ENCODE data around the gene CPNE6. TPM values are rescaled to one million over a fixed set of nuclear protein-coding genes. Genes with fewer than 3 reads are reported as not detected.

Gene CPNE6
- total and polyA plus RNA-seq, 2 of the 13 experiments (the other 11 are each of a cell fraction or from before 2014, with no cell fraction given) = not detected

- TF ChIP-seq TRIM22 (IDR thresholded peaks at IDR 0.05) (no peak), GPN1 (CRISPR knock-in tag; IDR thresholded peaks at IDR 0.05; ENCODE audit: borderline replicate concordance) (no peak; the same call in 1 of the 2 replicates), ZNF589 (CRISPR knock-in tag; conservative IDR thresholded peaks at IDR 0.05) (no peak), BCL6 (CRISPR knock-in tag; IDR thresholded peaks at IDR 0.05) (peak; percentile 59; the same call in 1 of the 2 replicates), ZNF704 (CRISPR knock-in tag; IDR thresholded peaks at IDR 0.05; ENCODE audit: borderline replicate concordance) (no peak), ZNF432 (CRISPR knock-in tag; IDR thresholded peaks at IDR 0.05; ENCODE audit: borderline replicate concordance) (no peak), ZNF550 (CRISPR knock-in tag; IDR thresholded peaks at IDR 0.05; ENCODE audit: borderline replicate concordance) (0 out of 2 replicates have a peak, but pooled peaks have one; percentile 34), ETV5 (CRISPR knock-in tag; IDR thresholded peaks at IDR 0.05; ENCODE audit: borderline replicate concordance) (peak; percentile 34; the same call in 1 of the 2 replicates), RFXANK (CRISPR knock-in tag; IDR thresholded peaks at IDR 0.05) (no peak), BCL3 (CRISPR knock-in tag; IDR thresholded peaks at IDR 0.05) (no peak), ZBTB26 (CRISPR knock-in tag; IDR thresholded peaks at IDR 0.05; ENCODE audit: borderline replicate concordance) (no peak)
- TF ChIP-seq, protein P1, sequence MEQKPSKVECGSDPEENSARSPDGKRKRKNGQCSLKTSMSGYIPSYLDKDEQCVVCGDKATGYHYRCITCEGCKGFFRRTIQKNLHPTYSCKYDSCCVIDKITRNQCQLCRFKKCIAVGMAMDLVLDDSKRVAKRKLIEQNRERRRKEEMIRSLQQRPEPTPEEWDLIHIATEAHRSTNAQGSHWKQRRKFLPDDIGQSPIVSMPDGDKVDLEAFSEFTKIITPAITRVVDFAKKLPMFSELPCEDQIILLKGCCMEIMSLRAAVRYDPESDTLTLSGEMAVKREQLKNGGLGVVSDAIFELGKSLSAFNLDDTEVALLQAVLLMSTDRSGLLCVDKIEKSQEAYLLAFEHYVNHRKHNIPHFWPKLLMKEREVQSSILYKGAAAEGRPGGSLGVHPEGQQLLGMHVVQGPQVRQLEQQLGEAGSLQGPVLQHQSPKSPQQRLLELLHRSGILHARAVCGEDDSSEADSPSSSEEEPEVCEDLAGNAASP (CRISPR knock-in tag; IDR thresholded peaks at IDR 0.05; ENCODE audit: borderline replicate concordance) = peak; percentile 82
- TF ChIP-seq, protein P2, sequence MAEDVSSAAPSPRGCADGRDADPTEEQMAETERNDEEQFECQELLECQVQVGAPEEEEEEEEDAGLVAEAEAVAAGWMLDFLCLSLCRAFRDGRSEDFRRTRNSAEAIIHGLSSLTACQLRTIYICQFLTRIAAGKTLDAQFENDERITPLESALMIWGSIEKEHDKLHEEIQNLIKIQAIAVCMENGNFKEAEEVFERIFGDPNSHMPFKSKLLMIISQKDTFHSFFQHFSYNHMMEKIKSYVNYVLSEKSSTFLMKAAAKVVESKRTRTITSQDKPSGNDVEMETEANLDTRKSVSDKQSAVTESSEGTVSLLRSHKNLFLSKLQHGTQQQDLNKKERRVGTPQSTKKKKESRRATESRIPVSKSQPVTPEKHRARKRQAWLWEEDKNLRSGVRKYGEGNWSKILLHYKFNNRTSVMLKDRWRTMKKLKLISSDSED (CRISPR knock-in tag; IDR thresholded peaks at IDR 0.05) = no peak
- TF ChIP-seq, protein P3, sequence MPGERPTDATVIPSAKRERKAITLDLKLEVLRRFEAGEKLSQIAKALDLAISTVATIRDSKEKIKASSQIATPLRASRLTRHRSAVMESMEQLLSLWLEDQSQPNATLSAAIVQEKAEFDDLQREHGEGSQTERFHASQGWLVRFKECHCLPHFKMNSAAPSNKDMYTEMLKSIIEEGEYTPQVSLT (CRISPR knock-in tag; IDR thresholded peaks at IDR 0.05; ENCODE audit: borderline replicate concordance, low read depth) = 0 out of 2 replicates have a peak, but pooled peaks have one; percentile 19
Measured at GRCh38 chr14:24058260-24058950, 13.0 kb upstream of the CPNE6 start (continued).

Measured in HepG2 (cell line).